SK-MEL-5 (cell line): ENCODE data around the gene TRIM8. TPM values are rescaled to one million over a fixed set of nuclear protein-coding genes. Genes with fewer than 3 reads are reported as not detected.

Source experiments
- DNase-seq: peaks from one replicate; pipeline ENCODE4 v3.0.0-alpha.2; 2016; ENCODE audit warnings: low read depth, low spot score
- in situ Hi-C: cut with HindIII; loops from 2 replicates; pipeline ENCODE4 v1.10.0; 2016; ENCODE audit warnings: low sequenced_read_pairs, high pct_unique_total_duplicates, low pct_unique_long_range_greater_than_20kb
- total RNA-seq: library from RNA; depleted of rRNA; stranded (reverse); fragments of >200 nt; shearing (Covaris generic); gene quantifications from 2 replicates; pipeline ENCODE4 v1.2.3, GENCODE V29; 2014; rRNA removed

Gene TRIM8
- total RNA-seq, 1 experiment from 2014 or later: 21.6 TPM

DNA sequence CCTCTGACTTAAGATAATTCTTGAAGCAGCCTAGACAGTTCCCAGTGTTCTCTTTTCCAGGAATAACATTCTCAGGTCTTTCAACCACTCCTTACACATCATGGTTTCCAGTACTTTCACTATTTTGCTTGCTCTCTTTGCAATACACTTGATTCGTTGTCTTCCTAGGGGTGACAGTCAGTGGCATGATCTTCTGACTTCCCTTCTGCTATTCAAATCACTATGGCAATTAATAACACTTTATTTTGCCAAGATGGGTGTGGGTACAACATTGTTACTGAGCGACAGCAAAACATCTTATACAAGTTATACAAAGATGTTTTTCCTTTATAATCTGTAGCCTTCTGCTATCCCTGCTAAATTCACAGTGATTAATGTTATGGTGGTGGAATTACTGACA is 54.6 kb downstream of the TRIM8 start:
- in situ Hi-C loops: no loop called here
- peak; percentile 7 for DNase-seq

DNA sequence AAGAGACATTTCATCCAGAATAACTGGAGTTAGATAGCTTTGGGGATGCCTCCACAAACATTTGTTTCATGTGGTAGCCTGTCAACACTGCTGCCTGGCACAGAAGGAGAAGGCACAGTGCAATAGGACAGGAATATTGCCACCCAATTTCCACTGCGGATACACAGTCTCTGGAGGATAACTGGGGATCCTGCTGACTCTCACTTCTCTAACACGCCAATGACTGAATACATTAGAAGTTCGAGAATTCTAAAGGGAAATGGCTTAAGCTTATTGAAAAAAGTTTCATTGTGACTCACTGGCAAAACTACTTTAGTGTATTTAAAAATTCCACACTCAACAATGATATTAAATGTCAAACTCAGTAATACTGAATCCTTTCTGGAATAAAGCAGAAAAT is 57.0 kb downstream of the TRIM8 start:
- in situ Hi-C loops: no loop called here
- DNase-seq: no peak

DNA sequence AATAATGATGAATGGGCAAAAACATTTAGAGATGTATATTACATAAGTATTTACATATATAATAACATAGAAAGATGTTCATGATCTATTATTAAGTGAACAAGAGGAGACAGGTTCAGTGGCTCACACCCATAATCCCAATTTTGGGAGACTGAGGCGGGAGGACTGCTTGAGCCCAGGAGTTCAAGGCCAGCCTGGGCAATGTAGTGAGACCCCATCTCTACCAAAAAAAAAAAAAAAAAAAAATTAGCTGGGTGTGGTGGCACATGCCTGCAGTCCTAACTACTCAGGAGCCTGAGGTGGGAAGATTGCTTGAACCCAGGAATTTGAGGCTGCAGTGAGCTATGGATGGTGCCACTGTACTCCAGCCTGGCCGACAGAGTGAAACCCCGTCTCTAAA is 57.5 kb downstream of the TRIM8 start:
- in situ Hi-C loops: no loop called here
- DNase-seq: no peak

DNA sequence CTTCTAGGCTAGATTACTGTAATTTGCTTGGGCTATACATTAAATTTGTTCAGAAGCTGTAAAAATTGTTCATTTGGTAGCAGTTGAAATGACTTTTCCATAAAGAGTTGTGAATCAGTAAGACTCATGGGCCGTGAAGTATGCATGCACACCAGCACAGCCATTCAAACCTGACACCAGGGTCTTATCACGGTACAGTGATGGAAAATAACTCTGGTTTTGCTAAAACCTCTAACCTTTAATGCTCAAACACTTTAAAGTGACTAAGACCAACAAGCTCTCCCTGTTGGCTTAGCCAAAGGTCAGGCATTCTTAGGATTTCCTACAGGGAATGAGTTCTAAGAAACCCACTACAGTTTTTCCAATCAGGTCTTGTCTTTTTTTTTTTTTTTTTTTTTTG is 58.5 kb downstream of the TRIM8 start:
- in situ Hi-C loops: no loop called here
- no peak for DNase-seq

DNA sequence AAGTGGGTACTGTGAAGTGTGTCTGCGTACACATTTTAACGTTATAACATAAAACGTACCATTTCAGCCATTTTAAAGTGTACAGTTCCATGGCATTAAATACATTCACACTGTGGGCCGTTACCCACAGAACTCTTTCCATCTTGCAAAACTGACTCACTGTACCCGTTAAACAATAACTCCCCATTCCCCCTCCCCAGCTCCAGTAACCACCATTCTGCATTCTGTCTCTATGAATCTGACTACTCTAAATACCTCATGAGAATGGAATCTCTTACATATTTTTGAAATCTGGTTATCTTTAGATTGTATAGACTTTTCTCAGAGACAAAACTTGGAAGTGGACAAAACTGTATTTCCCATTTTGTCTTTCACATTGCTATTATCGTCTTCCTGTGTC is 60.6 kb downstream of the TRIM8 start:
- no peak for DNase-seq
- in situ Hi-C loops: no loop called here

DNA sequence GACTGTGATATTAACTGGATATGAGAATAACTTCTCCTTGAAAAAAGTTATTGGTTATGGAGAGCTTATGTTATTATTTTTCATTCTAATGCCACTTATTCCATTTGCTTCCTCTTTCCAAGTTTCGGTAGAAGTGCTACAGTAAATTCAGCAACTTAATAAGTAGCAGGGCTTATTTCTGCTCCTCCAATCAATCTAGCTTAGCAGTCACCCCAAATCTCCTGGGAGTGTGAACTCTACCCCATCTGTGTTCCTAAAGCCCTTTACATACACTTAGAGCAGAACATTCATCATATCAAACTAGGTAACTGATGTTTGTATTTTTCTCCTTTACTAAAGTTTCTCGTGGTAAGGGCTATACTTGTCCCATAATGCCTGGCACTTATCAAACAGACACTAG is 61.3 kb downstream of the TRIM8 start:
- in situ Hi-C loops: no loop called here
- DNase-seq: no peak

Other genes starting within 250 kb of the TRIM8 start
- 10.3 and 13.0 TPM in 2 replicates for gene NFKB2, start 248.8 kb upstream of the TRIM8 start, total RNA-seq
- gene PSD, start 225.7 kb upstream of the TRIM8 start, total RNA-seq: 0.40 and 0.61 TPM in 2 replicates
- 6.5 and 8.4 TPM in 2 replicates for gene FBXL15, start 223.6 kb upstream of the TRIM8 start, total RNA-seq
- 24.3 and 26.6 TPM in 2 replicates for gene CUEDC2, start 211.9 kb upstream of the TRIM8 start, total RNA-seq
- not detected in 2 replicates for gene C10orf95, start 192.9 kb upstream of the TRIM8 start, total RNA-seq
- gene ACTR1A, start 141.8 kb upstream of the TRIM8 start, total RNA-seq: 67.1 and 85.6 TPM in 2 replicates
- 1.8 TPM in 2 replicates for gene SUFU, start 140.5 kb upstream of the TRIM8 start, total RNA-seq
- 2.6 and 2.8 TPM in 2 replicates for gene ARL3, start 69.9 kb downstream of the TRIM8 start, total RNA-seq
- gene SFXN2, start 70.2 kb downstream of the TRIM8 start, total RNA-seq: 2.3 and 5.0 TPM in 2 replicates
- 12.8 TPM in 2 replicates for gene WBP1L, start 99.5 kb downstream of the TRIM8 start, total RNA-seq
- gene CYP17A1, start 192.9 kb downstream of the TRIM8 start, total RNA-seq: not detected in 2 replicates
- 22.1 and 25.2 TPM in 2 replicates for gene BORCS7, start 209.8 kb downstream of the TRIM8 start, total RNA-seq
- 0.13 and 0.21 TPM in 2 replicates for gene AS3MT, start 225.0 kb downstream of the TRIM8 start, total RNA-seq